ENCODE measurements around the gene CNTN5. TPM values are rescaled to one million over a fixed set of nuclear protein-coding genes. Genes with fewer than 3 reads are reported as not detected.

The CNTN5 gene
- total RNA-seq, 1 donor from 2014 or later, result 0.15 TPM

DNA sequence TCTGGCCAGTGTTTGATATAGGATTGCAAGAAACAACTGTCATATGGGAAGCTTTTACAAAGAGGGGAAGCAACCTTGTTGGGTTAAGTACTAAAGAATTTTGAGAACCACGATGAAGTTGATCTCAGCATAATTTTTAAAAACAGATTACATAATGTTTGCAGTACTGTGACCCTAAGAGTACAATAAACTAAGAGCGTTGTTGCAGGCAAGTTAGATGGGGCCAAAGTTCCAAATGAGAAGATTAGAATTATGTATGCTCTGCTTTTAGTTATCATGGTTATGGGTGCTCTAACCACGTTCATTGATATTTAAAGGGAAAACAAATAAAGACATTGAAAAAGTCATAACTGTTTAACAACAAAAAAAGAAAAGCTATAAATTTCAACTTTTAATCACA is 177.5 kb downstream of the CNTN5 start:
- H3K27me3 Mint-ChIP-seq (ENCODE audit: unreplicated experiment), result no peaks in the 10 kb centered on the region
- DNase-seq (ENCODE audit: low spot score), result no peak
- no peaks in the 10 kb centered on the region for H3K9me3 Mint-ChIP-seq (ENCODE audit: unreplicated experiment)
- no peak overlapping the region for H3K4me3 Mint-ChIP-seq (ENCODE audit: unreplicated experiment)
- H3K4me1 Mint-ChIP-seq (ENCODE audit: unreplicated experiment), result no peaks in the 10 kb centered on the region
- H3K27ac Mint-ChIP-seq (ENCODE audit: unreplicated experiment), result no peak overlapping the region
- no peaks in the 10 kb centered on the region for H3K36me3 Mint-ChIP-seq (ENCODE audit: low read depth, unreplicated experiment)
- TF ChIP-seq, protein P1, sequence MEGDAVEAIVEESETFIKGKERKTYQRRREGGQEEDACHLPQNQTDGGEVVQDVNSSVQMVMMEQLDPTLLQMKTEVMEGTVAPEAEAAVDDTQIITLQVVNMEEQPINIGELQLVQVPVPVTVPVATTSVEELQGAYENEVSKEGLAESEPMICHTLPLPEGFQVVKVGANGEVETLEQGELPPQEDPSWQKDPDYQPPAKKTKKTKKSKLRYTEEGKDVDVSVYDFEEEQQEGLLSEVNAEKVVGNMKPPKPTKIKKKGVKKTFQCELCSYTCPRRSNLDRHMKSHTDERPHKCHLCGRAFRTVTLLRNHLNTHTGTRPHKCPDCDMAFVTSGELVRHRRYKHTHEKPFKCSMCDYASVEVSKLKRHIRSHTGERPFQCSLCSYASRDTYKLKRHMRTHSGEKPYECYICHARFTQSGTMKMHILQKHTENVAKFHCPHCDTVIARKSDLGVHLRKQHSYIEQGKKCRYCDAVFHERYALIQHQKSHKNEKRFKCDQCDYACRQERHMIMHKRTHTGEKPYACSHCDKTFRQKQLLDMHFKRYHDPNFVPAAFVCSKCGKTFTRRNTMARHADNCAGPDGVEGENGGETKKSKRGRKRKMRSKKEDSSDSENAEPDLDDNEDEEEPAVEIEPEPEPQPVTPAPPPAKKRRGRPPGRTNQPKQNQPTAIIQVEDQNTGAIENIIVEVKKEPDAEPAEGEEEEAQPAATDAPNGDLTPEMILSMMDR (IDR thresholded peaks at IDR 0.05; ENCODE audit: unreplicated experiment), result no peak

DNA sequence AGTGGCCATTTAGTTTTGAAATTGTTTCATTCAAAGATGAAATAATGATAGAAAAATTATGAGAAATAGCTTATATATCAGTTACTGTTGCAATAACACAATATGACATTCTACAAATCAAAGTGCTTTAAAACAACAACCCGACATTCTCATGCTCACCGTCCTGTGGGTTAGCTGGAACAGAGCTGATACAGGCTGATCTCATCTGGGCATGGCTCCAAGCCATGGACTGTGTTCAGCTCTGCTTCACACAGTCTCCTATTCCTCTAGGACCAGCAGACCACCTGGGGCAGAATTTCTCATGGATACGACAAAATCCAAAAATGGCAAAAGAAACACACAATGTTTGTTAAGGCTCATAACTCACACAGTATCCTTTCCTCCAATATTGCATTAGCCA is 178.6 kb downstream of the CNTN5 start:
- H3K27me3 Mint-ChIP-seq (ENCODE audit: unreplicated experiment), result no peaks in the 10 kb centered on the region
- no peaks in the 10 kb centered on the region for H3K4me1 Mint-ChIP-seq (ENCODE audit: unreplicated experiment)
- no peaks in the 10 kb centered on the region for H3K9me3 Mint-ChIP-seq (ENCODE audit: unreplicated experiment)
- H3K4me3 Mint-ChIP-seq (ENCODE audit: unreplicated experiment), result no peak overlapping the region
- DNase-seq (ENCODE audit: low spot score), result no peak
- no peaks in the 10 kb centered on the region for H3K36me3 Mint-ChIP-seq (ENCODE audit: low read depth, unreplicated experiment)
- no peak overlapping the region for H3K27ac Mint-ChIP-seq (ENCODE audit: unreplicated experiment)
- TF ChIP-seq, protein P1 (IDR thresholded peaks at IDR 0.05; ENCODE audit: unreplicated experiment), result no peak

DNA sequence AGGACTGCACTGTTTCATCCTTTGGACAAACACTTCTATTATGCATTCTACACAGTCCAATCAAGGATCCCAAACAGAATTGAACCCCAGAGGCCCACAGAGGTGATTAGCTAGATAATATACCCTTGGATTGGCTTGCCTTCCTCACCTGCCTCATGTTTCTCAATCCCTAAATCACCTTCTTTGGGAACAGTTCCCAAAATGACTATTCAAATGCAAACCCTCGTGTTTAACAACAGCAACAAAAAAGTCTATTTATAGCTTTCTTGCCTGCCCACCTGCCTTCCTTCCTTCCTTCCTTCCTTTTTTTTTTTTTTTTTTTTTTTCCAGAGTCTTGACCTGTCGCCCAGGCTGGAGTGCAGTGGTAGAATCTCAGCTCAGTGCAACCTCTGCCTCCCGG is 180.0 kb downstream of the CNTN5 start:
- Mint-ChIP-seq H3K27ac (ENCODE audit: unreplicated experiment) (no peak overlapping the region), H3K36me3 (ENCODE audit: low read depth, unreplicated experiment) (no peaks in the 10 kb centered on the region), H3K4me3 (ENCODE audit: unreplicated experiment) (no peak overlapping the region), H3K27me3 (ENCODE audit: unreplicated experiment) (no peaks in the 10 kb centered on the region), H3K4me1 (ENCODE audit: unreplicated experiment) (no peaks in the 10 kb centered on the region), H3K9me3 (ENCODE audit: unreplicated experiment) (no peaks in the 10 kb centered on the region)
- DNase-seq (ENCODE audit: low spot score), result no peak
- TF ChIP-seq, protein P1 (IDR thresholded peaks at IDR 0.05; ENCODE audit: unreplicated experiment), result no peak

DNA sequence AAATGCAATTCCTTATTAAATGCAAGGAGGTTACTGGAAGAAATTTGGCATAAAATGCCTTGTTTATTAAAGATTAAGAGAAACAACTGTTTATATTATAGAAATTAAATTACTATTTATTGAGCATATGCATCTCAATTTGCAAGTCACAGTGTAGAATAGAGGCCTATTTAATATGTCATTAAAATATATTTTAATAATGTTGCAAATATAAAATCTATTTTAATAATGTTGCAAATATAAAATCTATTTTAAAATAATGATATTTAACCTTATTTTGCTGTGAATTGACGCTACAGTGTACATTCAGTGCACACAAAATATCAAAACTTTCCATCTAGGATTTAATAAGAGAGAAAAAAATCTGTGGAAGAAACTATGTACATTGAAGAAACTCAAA is 188.1 kb downstream of the CNTN5 start:
- H3K9me3 Mint-ChIP-seq (ENCODE audit: unreplicated experiment), result no peaks in the 10 kb centered on the region
- no peaks in the 10 kb centered on the region for H3K36me3 Mint-ChIP-seq (ENCODE audit: low read depth, unreplicated experiment)
- no peaks in the 10 kb centered on the region for H3K27me3 Mint-ChIP-seq (ENCODE audit: unreplicated experiment)
- peaks cover under 1% of the 10 kb centered on the region for H3K4me1 Mint-ChIP-seq (ENCODE audit: unreplicated experiment)
- no peak overlapping the region for H3K27ac Mint-ChIP-seq (ENCODE audit: unreplicated experiment)
- H3K4me3 Mint-ChIP-seq (ENCODE audit: unreplicated experiment), result no peak overlapping the region
- DNase-seq (ENCODE audit: low spot score), result no peak
- TF ChIP-seq, protein P1 (IDR thresholded peaks at IDR 0.05; ENCODE audit: unreplicated experiment), result no peak

DNA sequence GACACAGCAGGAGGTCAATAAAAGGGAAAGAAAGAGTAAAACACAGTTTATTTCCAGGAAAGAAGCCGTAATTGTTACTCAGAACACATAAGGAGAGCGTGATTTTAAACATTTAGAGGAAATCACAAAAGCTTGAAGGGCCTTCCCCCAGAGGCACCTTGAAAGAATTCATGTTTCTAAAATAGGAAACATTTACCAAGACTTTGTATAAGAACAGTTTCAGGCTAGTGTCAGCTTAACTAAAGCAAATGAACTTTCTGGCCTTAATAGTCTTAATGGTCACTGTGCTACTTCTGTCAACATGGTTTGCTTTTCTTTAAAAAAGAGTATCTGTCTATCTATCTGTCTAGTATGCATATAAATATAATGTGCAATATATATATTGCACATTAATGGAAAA is 208.8 kb downstream of the CNTN5 start:
- DNase-seq (ENCODE audit: low spot score), result no peak
- no peaks in the 10 kb centered on the region for H3K36me3 Mint-ChIP-seq (ENCODE audit: low read depth, unreplicated experiment)
- TF ChIP-seq, protein P1 (IDR thresholded peaks at IDR 0.05; ENCODE audit: unreplicated experiment), result no peak
- H3K9me3 Mint-ChIP-seq (ENCODE audit: unreplicated experiment), result no peaks in the 10 kb centered on the region
- H3K27ac Mint-ChIP-seq (ENCODE audit: unreplicated experiment), result no peak overlapping the region
- H3K4me1 Mint-ChIP-seq (ENCODE audit: unreplicated experiment), result no peaks in the 10 kb centered on the region
- H3K4me3 Mint-ChIP-seq (ENCODE audit: unreplicated experiment), result no peak overlapping the region
- peaks cover 1% of the 10 kb centered on the region for H3K27me3 Mint-ChIP-seq (ENCODE audit: unreplicated experiment)

Data from endothelial cell (in vitro differentiated cells).